ENCODE measurements around the gene CD244.

DNA sequence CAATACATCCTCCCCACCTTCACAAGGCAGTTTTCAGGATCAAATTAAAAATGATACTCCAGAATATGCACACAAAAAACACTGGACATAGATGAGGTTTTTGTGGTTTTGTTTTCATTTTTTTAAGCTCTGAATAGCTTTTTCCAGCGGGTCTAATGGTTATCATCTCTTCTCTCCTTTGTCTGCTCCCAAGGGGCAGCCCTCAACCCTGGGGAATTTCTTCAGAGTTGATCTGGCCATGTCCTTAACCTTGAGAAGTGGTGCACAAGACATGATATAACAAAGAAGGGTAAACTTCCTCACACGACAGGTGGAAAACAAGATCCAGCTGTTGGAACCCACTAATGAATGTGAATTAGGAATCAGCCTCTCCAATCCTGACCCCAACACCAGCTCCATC lies 1.5 kb upstream of the CD244 start:
- TF ChIP-seq POLR2AphosphoS5 (IDR thresholded peaks at IDR 0.05; ENCODE audit: low read depth) (no peak), GABPA (IDR thresholded peaks at IDR 0.05; ENCODE audit: low read depth) (no peak)
- TF ChIP-seq, protein P1, sequence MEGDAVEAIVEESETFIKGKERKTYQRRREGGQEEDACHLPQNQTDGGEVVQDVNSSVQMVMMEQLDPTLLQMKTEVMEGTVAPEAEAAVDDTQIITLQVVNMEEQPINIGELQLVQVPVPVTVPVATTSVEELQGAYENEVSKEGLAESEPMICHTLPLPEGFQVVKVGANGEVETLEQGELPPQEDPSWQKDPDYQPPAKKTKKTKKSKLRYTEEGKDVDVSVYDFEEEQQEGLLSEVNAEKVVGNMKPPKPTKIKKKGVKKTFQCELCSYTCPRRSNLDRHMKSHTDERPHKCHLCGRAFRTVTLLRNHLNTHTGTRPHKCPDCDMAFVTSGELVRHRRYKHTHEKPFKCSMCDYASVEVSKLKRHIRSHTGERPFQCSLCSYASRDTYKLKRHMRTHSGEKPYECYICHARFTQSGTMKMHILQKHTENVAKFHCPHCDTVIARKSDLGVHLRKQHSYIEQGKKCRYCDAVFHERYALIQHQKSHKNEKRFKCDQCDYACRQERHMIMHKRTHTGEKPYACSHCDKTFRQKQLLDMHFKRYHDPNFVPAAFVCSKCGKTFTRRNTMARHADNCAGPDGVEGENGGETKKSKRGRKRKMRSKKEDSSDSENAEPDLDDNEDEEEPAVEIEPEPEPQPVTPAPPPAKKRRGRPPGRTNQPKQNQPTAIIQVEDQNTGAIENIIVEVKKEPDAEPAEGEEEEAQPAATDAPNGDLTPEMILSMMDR (IDR thresholded peaks at IDR 0.05; ENCODE audit: insufficient read depth, low read length): no peak
- TF ChIP-seq, protein P2, sequence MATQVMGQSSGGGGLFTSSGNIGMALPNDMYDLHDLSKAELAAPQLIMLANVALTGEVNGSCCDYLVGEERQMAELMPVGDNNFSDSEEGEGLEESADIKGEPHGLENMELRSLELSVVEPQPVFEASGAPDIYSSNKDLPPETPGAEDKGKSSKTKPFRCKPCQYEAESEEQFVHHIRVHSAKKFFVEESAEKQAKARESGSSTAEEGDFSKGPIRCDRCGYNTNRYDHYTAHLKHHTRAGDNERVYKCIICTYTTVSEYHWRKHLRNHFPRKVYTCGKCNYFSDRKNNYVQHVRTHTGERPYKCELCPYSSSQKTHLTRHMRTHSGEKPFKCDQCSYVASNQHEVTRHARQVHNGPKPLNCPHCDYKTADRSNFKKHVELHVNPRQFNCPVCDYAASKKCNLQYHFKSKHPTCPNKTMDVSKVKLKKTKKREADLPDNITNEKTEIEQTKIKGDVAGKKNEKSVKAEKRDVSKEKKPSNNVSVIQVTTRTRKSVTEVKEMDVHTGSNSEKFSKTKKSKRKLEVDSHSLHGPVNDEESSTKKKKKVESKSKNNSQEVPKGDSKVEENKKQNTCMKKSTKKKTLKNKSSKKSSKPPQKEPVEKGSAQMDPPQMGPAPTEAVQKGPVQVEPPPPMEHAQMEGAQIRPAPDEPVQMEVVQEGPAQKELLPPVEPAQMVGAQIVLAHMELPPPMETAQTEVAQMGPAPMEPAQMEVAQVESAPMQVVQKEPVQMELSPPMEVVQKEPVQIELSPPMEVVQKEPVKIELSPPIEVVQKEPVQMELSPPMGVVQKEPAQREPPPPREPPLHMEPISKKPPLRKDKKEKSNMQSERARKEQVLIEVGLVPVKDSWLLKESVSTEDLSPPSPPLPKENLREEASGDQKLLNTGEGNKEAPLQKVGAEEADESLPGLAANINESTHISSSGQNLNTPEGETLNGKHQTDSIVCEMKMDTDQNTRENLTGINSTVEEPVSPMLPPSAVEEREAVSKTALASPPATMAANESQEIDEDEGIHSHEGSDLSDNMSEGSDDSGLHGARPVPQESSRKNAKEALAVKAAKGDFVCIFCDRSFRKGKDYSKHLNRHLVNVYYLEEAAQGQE (IDR thresholded peaks at IDR 0.05; ENCODE audit: insufficient replicate concordance, low read depth): no peak
